GM19043 (cell line): ENCODE data around the gene CDC37L1.
A peak's percentile ranks its signal among the peaks of the same experiment; 100 is the strongest.
"Not testable (repeated sequence)": the region's sequence is repeated elsewhere in the genome, so short reads cannot be mapped to it uniquely, and the experiment has no call there.

Experiments
- ATAC-seq: cut with Tn5 transposase; IDR thresholded peaks from one replicate; pipeline ENCODE4 v1.9.1; 2021; ENCODE audit warnings: low read depth; ENCODE audit not compliant: unreplicated experiment

Gene CDC37L1

DNA sequence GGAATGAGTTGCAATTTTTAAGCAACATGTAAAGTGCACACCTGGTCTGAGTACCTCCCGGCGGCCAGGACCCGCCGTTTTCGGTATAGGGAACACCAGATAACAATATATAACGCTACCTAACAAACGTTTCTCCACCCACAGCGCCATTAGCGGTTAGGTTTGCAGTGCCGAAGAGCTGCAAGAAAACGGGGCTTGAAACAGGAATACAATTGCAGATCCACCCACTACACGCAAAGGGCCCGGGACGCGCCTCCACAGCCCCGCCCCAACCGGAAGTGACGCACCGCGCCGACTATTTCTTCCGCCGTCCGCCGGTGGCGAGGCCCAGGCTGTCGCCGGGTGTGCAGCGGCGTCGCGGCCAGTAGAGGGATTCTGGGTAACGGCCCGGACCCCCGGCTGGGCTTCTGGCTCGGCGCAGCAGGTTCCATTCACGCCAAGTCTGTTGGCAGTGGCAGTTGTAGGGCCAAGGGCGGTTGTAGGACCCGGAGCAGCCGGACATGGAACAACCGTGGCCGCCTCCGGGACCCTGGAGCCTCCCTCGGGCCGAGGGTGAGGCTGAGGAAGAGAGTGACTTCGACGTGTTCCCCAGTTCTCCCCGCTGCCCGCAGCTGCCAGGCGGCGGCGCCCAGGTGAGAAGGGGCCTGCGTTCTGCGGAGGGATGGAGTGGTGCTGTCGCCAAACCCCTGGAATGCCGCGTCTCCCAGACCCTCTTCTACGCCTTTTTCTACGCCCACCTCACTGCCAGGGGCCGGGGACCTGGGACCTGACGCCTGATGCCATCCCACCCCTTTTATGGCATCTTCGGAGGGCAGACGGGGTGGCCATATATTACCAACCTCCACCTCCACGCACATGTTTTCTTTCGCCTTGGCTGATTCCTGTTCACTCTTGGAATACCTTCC lies at the start of gene CDC37L1:
CDC37L1 (plus strand) TSS at position 302 of the 905 bp plus-strand sequence; CDS start at position 501, 199 bp downstream.
- peak; percentile 96 for ATAC-seq

DNA sequence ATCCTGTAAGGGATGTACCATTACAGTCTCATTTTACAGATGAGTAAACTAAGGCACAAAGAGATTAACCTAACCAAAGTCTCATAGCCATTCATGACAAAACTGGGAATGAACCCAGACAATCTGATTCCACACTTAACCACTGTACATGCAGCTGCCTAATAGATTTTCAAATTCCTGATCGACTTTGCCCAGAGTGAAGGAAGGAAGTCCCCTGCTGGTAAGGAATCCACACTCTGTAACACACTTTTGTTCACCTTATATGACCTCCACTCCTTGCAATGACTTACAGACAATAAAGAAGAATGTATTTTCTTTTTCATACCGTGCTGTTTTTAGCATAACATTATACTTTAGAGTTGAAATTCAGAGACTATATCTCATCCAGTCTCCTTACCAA lies 48.5 kb upstream of the CDC37L1 start:
- no peak for ATAC-seq

DNA sequence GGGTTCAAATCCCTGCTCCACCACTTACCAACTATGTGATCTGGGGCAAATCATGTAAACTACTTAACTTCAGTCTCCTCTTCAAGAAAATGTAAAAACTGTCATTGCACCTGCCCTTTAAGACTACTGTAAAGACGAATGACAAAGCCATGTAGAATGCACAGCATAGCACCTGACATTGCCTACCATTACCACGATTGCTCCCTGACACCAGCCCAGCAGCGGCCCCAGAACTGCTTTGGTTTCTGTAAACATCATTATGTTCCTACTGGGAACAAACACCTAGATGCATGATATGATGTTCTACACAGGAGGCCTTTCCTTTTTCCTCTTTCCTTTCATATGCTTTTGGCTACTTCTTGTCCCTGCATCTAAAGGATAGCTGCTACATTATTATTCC lies 40.4 kb upstream of the CDC37L1 start:
- ATAC-seq: no peak

DNA sequence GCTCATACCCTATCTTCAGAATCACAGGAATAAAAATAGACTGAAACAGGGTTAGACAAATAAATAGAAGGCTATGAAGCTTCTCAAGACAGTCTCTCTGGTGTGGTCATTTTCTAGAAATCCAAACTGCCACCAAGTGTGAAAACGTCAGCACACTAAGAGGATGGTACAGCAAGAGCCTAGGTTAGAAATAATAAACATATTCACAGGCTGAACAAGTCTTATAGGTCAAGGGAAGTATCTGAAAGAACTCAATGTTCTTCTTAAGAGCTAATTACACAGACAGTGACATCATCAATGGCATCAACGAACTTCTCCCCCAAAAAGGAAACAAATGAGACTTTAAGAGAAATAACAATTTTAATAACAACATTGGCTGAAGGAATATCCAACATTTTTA lies 39.9 kb upstream of the CDC37L1 start:
- no peak for ATAC-seq

DNA sequence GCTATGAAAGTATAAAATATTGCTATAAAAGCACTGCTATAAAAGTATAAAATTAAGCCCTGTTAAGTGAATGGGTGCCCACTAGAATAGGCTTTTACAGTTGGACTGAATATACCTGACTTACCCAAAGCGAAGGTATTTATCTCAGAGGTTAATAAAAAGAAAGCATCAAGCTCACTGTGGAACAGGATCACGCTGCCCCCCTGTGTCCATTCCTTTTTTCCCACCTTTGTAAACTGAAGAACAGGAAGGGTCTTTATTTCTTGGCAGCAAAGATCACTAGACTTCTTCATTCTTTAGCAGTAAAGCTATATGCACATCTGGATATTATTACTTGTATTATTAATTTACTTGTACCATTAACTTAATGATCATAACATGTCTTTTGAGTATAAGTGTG lies 39.3 kb upstream of the CDC37L1 start:
- no peak for ATAC-seq

DNA sequence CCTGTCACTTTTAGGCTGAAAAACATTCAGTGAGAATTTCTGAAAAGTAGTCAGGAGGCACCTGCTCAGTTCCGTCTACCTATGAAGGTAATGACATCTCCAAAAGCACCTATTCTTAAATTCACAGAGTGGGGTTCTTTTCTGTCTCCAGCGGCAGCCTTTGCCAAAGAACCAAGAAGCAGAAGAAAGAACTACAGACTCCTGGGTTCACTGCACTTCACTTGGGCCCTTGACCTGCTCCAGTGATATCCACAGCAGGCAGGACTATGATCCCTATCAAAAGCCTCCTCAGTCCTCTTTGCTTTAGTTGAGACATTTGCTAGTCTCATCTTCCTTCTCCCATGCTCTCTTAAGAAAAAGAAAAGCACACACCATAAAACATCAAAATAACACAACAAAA lies 37.0 kb upstream of the CDC37L1 start:
- ATAC-seq: no peak

DNA sequence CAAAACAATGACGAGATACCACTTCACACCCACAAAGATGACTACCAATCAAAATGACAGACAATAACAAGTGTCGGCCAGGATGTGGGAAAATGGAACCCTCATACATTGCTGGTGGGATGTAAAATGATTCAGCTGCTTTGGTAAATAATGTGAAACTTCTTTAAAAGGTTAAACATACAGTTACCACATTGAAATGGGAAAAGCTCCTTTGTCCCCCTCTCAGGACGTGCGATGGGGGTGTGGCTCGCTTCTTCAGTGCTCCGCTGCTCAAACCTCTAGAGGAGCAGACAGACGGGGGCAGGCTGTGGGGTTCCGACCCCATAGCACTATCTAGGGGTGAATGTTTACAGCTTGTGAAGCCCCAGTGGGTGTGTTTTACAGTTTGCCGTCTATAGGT lies 25.3 kb upstream of the CDC37L1 start:
- no peak for ATAC-seq

DNA sequence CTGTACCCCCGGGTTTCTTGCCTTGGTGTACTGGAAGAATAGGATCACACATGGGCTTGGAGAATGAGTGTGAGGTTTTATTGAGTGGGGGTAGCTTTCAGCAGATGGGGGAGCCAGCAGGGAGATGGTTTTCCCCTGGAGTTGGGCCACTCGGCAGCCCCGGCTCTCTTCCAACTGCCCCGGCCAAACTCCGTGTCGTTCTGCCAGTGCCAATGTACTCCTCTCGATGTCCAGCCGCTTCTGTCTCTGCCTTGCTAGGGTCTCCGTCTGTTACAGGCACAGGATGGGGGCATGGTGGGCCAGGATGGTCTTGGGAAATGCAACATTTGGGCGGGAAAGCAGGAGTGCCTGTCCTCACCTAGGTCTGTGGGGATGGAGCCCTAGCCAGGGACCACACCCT lies 24.8 kb upstream of the CDC37L1 start:
- no peak for ATAC-seq

DNA sequence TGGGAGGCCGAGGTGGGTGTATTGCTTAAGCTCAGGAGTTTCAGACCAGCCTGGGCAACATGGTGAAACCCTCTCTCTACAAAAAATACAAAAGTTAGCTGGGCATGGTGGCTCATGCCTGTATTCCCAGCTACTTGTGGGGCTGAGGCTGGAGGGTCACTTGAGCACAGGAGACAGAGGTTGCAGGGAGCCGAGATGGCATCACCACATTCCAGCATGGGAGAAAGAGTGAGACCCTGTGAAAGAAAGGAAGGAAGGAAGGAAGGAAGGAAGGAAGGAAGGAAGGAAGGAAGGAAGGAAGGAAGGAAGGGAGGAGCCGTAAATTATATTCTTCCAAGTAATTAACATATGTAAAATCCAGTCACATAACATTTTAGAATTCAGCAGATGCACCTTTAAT lies 23.2 kb upstream of the CDC37L1 start:
- not testable (repeated sequence) for ATAC-seq

DNA sequence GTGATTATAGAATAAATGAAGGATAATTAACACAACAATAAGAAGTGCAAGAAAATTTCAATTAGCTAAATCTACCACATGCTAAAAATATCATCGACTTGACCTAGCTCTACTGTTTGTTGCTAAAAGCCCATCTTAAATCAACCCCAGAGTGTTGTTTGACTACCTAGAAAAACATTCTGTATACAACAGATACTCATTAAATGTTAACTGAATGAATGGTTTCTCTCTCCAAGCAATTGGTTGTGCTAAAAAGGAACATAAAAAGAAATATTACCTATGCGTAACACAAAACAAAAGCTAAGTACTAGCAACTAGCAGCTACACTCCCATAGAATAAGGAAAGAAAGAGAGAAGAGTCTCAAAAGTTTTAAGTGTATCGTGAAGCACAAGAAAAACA lies 22.7 kb upstream of the CDC37L1 start:
- ATAC-seq: no peak

DNA sequence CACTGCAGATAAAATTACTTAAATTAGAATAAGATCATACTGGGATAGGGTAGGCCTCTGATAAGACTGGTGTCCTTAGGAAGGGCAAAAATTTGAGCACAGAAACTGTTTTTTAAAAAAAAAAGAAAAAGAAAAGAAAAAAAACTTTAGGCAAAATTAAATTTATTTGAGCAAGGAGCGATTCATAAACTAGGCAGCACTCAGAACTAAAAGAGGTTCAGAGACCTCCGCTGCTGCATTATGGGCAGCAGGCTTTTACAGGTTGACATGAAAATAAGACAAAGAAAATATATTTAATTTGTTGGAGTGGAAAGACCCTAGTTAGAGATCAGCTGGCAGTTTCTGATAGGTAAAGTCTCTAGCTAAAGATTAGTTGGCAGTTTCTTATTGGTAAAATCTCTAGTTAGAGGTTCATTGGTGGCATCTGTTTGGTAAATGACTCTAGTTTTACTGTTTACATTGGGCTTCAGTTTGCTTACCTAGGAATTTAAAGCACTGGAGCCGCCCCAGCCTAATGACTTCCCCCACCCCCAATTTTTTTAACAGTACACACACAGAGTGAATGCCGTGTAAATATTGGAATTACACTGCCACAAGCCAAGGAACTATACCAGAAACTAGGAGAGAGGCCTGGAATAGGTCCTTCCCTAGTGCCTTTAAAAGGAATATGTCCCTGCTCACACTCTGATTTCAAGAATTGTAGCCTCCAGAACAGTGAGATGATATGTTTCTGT lies 21.8 kb upstream of the CDC37L1 start:
- no peak for ATAC-seq

DNA sequence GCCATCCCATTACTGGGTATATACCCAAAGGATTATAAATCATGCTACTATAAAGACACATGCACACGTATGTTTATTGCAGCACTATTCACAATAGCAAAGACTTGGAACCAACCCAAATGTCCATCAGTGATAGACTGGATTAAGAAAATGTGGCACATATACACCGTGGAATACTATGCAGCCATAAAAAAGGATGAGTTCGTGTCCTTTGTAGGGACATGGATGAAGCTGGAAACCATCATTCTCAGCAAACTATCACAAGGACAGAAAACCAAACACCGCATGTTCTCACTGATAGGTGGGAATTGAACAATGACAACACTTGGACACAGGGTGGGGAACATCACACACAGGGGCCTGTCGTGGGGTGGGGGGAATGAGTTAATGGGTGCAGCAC lies 18.7 kb upstream of the CDC37L1 start:
- ATAC-seq: not testable (repeated sequence)

DNA sequence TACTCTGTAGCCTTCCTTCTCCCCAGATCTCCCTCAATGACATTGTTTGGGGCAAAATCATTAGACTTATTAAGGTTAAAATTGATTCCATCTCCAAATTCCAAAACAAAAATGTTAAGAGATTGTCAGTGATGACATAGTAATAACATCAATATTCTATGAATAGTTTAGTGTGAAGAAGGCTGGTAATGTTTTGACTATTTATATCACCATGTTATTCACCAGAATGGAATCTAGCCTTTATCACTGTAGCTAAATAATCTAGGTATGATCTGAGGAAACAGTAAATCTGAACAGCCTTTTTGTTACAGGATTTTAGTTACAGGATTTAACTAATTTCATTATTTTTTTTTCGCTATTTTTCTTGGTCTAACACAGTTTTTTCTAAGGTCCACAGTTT lies 18.2 kb upstream of the CDC37L1 start:
- ATAC-seq: no peak

DNA sequence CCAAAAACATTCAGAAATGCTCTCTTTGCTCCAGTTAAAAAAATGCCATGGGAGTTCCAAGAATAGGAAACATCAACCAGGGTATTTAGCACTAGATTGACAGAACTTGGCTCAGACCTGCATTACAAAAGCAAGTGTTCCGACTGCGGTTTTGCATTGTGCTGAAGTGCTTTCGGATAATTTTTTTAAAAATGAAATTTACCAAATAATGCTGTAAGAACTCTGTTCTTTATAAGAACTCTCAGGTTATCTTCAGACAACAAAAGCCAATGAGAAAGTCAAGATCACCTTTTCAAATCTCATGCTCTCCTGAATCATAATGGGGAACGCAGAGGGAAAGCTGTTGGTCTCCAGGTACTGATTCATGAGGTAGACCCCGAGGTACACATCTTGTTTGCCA lies 17.8 kb upstream of the CDC37L1 start:
- ATAC-seq: no peak

DNA sequence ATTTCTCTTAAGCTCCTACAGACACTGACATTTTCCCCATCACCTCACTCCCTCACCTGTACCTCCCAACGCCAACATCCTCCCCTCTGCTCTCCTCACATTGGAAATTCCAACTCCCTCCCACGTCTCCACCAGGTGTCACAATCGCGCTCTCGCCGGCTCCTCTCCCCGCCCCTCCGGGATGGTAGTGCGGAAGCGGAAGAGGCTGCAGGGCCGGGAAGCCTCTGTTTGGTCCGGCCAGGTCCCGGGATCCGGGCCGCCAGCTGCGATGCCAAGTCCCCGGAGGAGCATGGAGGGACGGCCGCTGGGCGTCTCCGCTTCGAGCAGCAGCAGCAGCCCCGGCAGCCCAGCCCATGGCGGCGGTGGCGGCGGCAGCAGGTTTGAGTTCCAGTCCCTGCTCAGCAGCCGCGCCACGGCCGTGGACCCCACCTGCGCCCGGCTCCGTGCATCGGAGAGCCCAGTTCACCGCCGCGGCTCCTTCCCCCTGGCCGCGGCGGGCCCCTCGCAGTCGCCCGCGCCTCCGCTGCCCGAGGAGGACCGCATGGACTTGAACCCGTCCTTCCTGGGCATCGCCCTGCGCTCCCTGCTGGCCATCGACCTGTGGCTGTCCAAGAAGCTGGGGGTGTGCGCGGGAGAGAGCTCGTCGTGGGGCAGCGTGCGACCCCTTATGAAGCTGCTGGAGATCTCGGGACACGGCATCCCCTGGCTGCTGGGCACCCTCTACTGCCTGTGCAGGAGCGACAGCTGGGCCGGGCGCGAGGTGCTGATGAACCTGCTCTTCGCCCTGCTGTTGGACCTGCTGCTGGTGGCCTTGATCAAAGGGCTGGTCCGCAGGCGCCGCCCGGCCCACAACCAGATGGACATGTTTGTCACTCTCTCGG lies 17.0 kb upstream of the CDC37L1 start, which contains the start of gene PLPP6:
PLPP6 (plus strand) TSS at position 187 of the 881 bp plus-strand sequence; CDS start at position 269, 82 bp downstream.
- ATAC-seq: peak; percentile 84

DNA sequence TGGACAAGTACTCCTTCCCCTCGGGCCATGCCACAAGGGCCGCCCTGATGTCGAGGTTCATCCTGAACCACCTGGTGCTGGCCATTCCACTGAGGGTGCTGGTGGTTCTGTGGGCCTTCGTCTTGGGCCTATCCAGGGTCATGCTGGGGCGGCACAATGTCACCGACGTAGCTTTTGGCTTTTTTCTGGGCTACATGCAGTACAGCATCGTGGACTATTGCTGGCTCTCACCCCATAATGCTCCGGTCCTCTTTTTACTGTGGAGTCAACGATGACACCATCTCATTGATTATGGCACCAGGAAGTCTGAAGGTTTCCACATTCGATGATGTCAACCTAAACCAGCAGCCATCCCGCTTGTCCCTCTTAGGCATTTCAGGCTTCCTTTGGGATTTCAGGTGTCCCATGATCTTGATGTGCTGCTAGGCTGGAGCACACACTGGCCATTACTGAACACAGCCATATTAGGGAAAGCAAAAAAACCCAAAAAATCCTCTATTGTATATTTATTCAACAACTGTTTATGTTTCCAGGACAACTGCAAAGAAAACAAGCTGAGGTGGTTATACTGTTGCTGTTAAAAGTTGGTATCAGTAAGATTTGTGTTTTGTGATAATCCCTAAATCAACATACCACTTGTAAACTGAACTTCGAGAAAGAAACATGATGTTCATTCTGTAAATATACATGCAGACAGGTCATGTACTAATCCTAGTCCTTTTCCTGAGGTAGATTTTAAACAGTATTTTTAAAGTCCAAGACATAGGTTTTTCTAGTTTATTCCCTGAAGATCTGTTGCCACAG lies 16.2 kb upstream of the CDC37L1 start:
- no peak for ATAC-seq

DNA sequence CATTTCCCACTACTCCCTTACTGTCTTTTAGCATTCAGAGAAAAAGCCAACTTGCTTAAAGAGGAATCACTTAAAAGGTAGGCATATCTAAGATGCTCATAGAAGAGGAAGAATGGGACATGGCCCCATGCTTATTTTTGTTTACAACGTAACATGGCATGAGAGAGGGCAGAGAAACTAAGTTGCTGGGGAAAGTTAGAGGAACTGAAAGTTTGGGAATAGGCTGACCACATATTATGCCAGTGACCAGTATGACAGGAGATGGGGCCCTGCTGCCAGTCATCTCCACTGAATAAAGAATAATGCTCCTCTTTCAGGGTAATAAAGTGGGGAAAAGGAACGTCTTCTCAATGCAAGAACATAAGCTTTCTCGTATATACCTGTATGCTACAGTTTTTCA lies 15.4 kb upstream of the CDC37L1 start:
- no peak for ATAC-seq

DNA sequence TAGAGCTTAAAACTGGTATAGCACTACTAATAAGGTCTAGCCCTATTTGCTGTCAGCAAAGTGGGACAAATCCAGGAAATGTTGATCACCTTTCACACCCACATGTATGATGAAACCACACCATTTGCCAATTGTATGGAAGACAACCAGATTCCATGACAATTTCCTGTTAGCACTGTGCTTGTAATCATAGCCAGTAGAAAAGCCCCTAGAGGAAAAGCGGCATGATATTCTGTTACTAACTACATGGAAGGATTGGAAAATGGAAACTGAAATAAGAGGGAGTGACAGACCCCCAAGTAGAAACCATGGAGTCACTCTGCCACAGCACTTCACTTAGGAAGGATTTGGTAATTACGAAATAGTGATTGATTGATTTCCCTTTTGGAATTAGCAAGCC lies 14.0 kb upstream of the CDC37L1 start:
- no peak for ATAC-seq

DNA sequence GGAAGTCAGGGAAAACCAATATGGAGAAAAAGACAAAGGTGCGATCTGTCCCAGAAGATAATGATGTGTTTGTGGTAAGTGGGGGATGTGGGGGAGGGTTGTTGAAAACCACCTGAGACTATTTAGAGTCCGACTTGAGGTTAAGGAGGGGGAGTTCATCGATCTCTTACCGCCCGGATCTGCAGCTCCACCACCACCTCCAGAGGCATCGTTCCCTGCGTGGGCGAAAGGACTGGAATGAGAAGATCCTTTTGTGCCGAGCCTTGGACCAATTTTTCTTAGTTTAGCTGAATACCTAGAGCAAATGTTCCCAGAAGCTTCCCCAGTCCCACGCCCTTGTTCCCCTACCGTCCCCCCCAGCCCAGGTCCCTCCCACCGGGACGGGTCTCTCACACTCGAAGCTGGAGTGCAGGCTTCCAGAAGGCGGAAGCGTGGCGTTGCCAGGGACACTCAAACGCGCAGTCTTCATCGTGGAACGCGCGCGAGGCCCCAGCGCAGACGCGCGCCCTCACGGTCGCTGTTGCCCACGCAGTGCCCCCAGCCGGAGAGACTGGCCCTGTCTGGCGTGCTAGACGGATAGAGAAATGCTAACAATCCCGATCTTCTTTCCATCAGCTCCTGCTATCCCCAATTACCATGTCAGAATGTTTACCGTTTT lies 13.2 kb upstream of the CDC37L1 start, which contains the start of gene SPATA6L:
SPATA6L (minus strand) TSS at position 439 of the 658 bp plus-strand sequence; CDS start at position 209, 230 bp downstream.
- no peak for ATAC-seq
